ENCODE measurements around the gene PWWP2B. TPM values are rescaled to one million over a fixed set of nuclear protein-coding genes. Genes with fewer than 3 reads are reported as not detected.

The PWWP2B gene
- total and polyA plus RNA-seq, 10 of the 15 experiments (the other 5 are each of a cell fraction or from before 2014, with no cell fraction given): 0.04 to 0.87 (median 0.35) TPM; not detected in 4

GRCh38 chr10:132411561-132412253 is 14.7 kb downstream of the PWWP2B start:
- no peaks in the 10 kb centered on the region for H4K20me1 ChIP-seq (ENCODE audit: control insufficient read depth, insufficient read depth)
- ATAC-seq (no peak), FAIRE-seq (no peak), DNase-seq (ENCODE audit: low read depth, low spot score) (no peak)
- H3K27me3 ChIP-seq (replicated peaks in 1 of 2; ENCODE audit: control insufficient read depth in 2 of 2, insufficient read depth in 2 of 2, low read length in 1 of 2): no peaks in the 10 kb centered on the region
- no peaks in the 10 kb centered on the region for H3K9me3 ChIP-seq (replicated peaks; ENCODE audit: control insufficient read depth, insufficient read depth, low read length)
- no peak overlapping the region for H3K27ac ChIP-seq (ENCODE audit: control insufficient read depth, insufficient read depth)
- WGBS (ENCODE audit: insufficient coverage, insufficient replicate concordance, low lambda C conversion rate, missing lambda C conversion rate): 39% methylated on average over 23 of the region's 23 CpGs
- H3K4me3 ChIP-seq: no peak overlapping the region
- BruUV-seq (replicated peaks): no TSS peak
- no peaks in the 10 kb centered on the region for H3K4me1 ChIP-seq (ENCODE audit: control insufficient read depth, insufficient read depth, low read length)
- no peaks in the 10 kb centered on the region for H3K79me2 ChIP-seq (ENCODE audit: control insufficient read depth, insufficient read depth, low read length)
- ChIA-PET RAD21 (ENCODE audit: unreplicated experiment) (no interaction called here), SMC1A (ENCODE audit: uncharacterized antibody, unreplicated experiment) (no interaction called here), POLR2A (no interaction called here), CTCF (no interaction called here)
- no peak overlapping the region for H3K9ac ChIP-seq (ENCODE audit: control insufficient read depth, insufficient read depth, low read length)
- no peaks in the 10 kb centered on the region for H3K36me3 ChIP-seq (ENCODE audit: control insufficient read depth in 2 of 2, insufficient read depth in 2 of 2, low read length in 1 of 2)
- intact Hi-C loops (cut with micrococcal nuclease; ENCODE audit: unreplicated experiment) (no loop called here), in situ Hi-C loops (cut with MboI) (no loop called here)
- TF ChIP-seq TAF1 (IDR thresholded peaks at IDR 0.05; ENCODE audit: borderline replicate concordance, low read depth, low read length): no peak
- TF ChIP-seq SREBF1 (IDR thresholded peaks at IDR 0.05; ENCODE audit: low read length): no peak
- TF ChIP-seq FOS (IDR thresholded peaks at IDR 0.05; ENCODE audit: borderline replicate concordance, extremely low read depth, insufficient read length): no peak
- no peak for TF ChIP-seq CBFB (IDR thresholded peaks at IDR 0.05; ENCODE audit: low read depth)
- TF ChIP-seq ZBTB11 (CRISPR knock-in tag; IDR thresholded peaks at IDR 0.05): no peak
- no peak for TF ChIP-seq RELB (IDR thresholded peaks at IDR 0.05; ENCODE audit: low read depth)
- no peak overlapping the region for H3K4me2 ChIP-seq (ENCODE audit: control insufficient read depth, insufficient read depth)
- no peak overlapping the region for H2AFZ ChIP-seq (ENCODE audit: control insufficient read depth, low read depth, low read length)
